ENCODE measurements around the gene SEC63. TPM values are rescaled to one million over a fixed set of nuclear protein-coding genes. Genes with fewer than 3 reads are reported as not detected.

The SEC63 gene
- total RNA-seq, 3 donors from 2014 or later (not counting 1 experiment from before 2014, with no cell fraction given) = 84.4 to 104 (median 90.4) TPM

DNA sequence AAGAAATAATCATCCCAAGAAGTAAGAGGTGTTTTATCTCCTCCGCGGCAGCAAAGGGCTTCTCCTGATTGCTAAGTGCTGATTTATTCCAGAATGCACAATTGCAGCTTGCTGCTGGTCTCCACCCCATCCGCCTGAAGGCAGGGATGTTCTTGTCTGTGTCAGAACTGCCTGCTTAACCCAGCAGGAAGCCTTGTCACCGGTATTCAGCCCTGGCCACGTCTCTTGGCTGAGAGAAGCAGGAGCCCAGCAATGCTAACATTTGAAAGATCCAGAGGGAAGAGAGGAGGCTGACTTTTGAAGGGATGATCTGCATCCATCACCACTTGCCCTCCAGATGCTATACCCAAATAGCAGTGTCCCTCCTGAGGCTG is 138.1 kb downstream of the SEC63 start:
- H3K9me3 Mint-ChIP-seq = no peaks in the 10 kb centered on the region
- H3K36me3 Mint-ChIP-seq = no peaks in the 10 kb centered on the region
- H3K27me3 ChIP-seq (ENCODE audit: control insufficient read depth, insufficient read depth, low read length) = no peaks in the 10 kb centered on the region
- TF ChIP-seq, protein P1, sequence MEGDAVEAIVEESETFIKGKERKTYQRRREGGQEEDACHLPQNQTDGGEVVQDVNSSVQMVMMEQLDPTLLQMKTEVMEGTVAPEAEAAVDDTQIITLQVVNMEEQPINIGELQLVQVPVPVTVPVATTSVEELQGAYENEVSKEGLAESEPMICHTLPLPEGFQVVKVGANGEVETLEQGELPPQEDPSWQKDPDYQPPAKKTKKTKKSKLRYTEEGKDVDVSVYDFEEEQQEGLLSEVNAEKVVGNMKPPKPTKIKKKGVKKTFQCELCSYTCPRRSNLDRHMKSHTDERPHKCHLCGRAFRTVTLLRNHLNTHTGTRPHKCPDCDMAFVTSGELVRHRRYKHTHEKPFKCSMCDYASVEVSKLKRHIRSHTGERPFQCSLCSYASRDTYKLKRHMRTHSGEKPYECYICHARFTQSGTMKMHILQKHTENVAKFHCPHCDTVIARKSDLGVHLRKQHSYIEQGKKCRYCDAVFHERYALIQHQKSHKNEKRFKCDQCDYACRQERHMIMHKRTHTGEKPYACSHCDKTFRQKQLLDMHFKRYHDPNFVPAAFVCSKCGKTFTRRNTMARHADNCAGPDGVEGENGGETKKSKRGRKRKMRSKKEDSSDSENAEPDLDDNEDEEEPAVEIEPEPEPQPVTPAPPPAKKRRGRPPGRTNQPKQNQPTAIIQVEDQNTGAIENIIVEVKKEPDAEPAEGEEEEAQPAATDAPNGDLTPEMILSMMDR (IDR thresholded peaks at IDR 0.05) = no peak
- peak overlapping the region; percentile 98 for H3K4me3 Mint-ChIP-seq
- H3K9me3 ChIP-seq (ENCODE audit: control insufficient read depth, insufficient read depth, low read length) = no peaks in the 10 kb centered on the region
- DNase-seq = peak in 1 of 2 donors; percentile 67
- peak overlapping the region; percentile 96 for H3K27ac ChIP-seq (ENCODE audit: low read length)
- no peak for ATAC-seq
- H3K4me1 ChIP-seq (ENCODE audit: control insufficient read depth, insufficient read depth, low read length) = peaks cover 48% of the 10 kb centered on the region
- intact Hi-C loops (cut with micrococcal nuclease) = loop anchor here (5.0 to 10.0 kb wide), 6 partner anchors 33 to 1723 kb away; partner anchors contain the start of genes CD164, CEP57L1, SEC63 and SESN1
- WGBS (ENCODE audit: insufficient coverage) = 46% methylated on average over 5 of the region's 5 CpGs
- peaks cover 12% of the 10 kb centered on the region for H3K36me3 ChIP-seq (ENCODE audit: control insufficient read depth, insufficient read depth, low read length)
- H3K27me3 Mint-ChIP-seq (ENCODE audit: low read depth in 2 of 2) = no peaks in the 10 kb centered on the region
- peaks cover 69 to 79% of the 10 kb centered on the region in 2 donors for H3K4me1 Mint-ChIP-seq
- H3K4me3 ChIP-seq (ENCODE audit: low read length) = peak overlapping the region; percentile 16
- peak overlapping the region; percentile 89 to 100 for H3K27ac Mint-ChIP-seq

DNA sequence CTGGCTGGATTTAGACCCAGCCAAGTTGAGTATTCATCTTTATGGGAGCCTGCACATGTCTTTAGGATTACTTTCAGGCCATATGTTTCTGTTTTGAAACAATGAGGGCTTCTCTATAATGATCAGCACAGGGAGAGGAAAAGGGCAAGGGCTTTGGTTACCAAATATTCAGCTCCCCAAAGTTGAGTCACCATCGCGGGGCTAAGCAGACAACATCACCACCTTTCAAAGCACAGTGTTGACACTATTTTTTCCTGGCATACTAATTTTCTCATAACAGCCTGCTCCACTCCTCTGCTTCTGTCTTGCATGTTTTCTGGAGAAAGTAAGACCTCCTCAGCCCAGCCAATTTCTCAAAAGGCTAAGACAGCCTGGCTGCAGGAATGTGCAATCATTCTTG is 138.8 kb downstream of the SEC63 start:
- Histone ChIP-seq H3K4me1 (ENCODE audit: control insufficient read depth, insufficient read depth, low read length) (peaks cover 43% of the 10 kb centered on the region), H3K36me3 (ENCODE audit: control insufficient read depth, insufficient read depth, low read length) (peaks cover 12% of the 10 kb centered on the region), H3K4me3 (ENCODE audit: low read length) (no peak overlapping the region), H3K9me3 (ENCODE audit: control insufficient read depth, insufficient read depth, low read length) (no peaks in the 10 kb centered on the region), H3K27me3 (ENCODE audit: control insufficient read depth, insufficient read depth, low read length) (no peaks in the 10 kb centered on the region), H3K27ac (ENCODE audit: low read length) (no peak overlapping the region)
- Mint-ChIP-seq H3K27ac (peak overlapping the region; percentile 89 to 100), H3K36me3 (no peaks in the 10 kb centered on the region), H3K4me1 (peaks cover 62 to 71% of the 10 kb centered on the region in 2 donors), H3K27me3 (ENCODE audit: low read depth in 2 of 2) (no peaks in the 10 kb centered on the region), H3K9me3 (no peaks in the 10 kb centered on the region), H3K4me3 (peak overlapping the region; percentile 98)
- WGBS (ENCODE audit: insufficient coverage) = 48% methylated on average over 2 of the region's 2 CpGs
- DNase-seq = no peak
- ATAC-seq = no peak
- TF ChIP-seq, protein P1 (IDR thresholded peaks at IDR 0.05) = no peak
- intact Hi-C loops (cut with micrococcal nuclease) = no loop called here

DNA sequence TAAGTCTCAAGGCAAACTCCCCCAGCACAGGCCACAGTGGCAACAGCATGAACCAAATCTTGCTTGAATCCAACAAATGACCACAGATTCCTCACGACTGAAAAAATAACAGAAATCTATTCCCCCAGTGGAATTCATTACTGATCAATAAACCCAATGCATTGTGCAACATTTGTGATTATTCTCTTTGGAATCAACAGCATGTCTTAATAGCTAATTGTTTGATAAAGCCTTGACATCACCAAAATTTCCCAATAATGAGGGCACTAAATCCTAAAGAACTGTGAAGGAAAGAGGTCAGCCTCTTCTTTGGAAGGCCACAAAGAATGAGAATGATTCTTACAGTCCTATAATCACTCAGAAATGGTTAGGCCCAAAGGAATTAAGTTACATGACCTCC is 139.7 kb downstream of the SEC63 start:
- TF ChIP-seq, protein P1 (IDR thresholded peaks at IDR 0.05) = no peak
- H3K4me3 Mint-ChIP-seq = no peak overlapping the region
- intact Hi-C loops (cut with micrococcal nuclease) = no loop called here
- H3K36me3 ChIP-seq (ENCODE audit: control insufficient read depth, insufficient read depth, low read length) = peaks cover 16% of the 10 kb centered on the region
- no peak overlapping the region for H3K27ac ChIP-seq (ENCODE audit: low read length)
- no peaks in the 10 kb centered on the region for H3K36me3 Mint-ChIP-seq
- 83% methylated on average over 1 of the region's 1 CpG for WGBS (ENCODE audit: insufficient coverage)
- peak overlapping the region; percentile 89 to 100 for H3K27ac Mint-ChIP-seq
- no peaks in the 10 kb centered on the region for H3K9me3 ChIP-seq (ENCODE audit: control insufficient read depth, insufficient read depth, low read length)
- H3K4me3 ChIP-seq (ENCODE audit: low read length) = no peak overlapping the region
- ATAC-seq = no peak
- peaks cover 38% of the 10 kb centered on the region for H3K4me1 ChIP-seq (ENCODE audit: control insufficient read depth, insufficient read depth, low read length)
- no peaks in the 10 kb centered on the region for H3K9me3 Mint-ChIP-seq
- peaks cover 56 to 64% of the 10 kb centered on the region in 2 donors for H3K4me1 Mint-ChIP-seq
- DNase-seq = no peak
- H3K27me3 ChIP-seq (ENCODE audit: control insufficient read depth, insufficient read depth, low read length) = no peaks in the 10 kb centered on the region
- no peaks in the 10 kb centered on the region for H3K27me3 Mint-ChIP-seq (ENCODE audit: low read depth in 2 of 2)

DNA sequence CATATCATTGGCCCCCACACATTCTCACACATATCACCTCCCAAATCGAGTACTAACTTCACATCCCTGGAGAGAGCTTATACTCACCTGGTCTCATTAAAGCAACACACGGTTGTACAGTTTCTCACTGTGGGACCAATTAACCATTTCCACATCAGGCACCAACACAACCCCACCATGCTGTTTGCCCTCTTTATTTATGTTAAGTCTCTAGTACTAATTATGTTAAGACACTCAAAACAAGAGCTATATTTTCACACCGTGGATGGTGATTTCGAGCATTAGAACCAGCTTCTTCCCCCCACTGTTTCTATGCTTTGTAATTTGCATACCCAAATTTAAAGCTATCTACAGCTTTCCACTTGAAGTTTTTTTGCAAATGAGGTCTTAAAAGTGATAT is 140.2 kb downstream of the SEC63 start:
- Histone ChIP-seq H3K27me3 (ENCODE audit: control insufficient read depth, insufficient read depth, low read length) (no peaks in the 10 kb centered on the region), H3K36me3 (ENCODE audit: control insufficient read depth, insufficient read depth, low read length) (peaks cover 16% of the 10 kb centered on the region), H3K27ac (ENCODE audit: low read length) (no peak overlapping the region), H3K9me3 (ENCODE audit: control insufficient read depth, insufficient read depth, low read length) (no peaks in the 10 kb centered on the region), H3K4me3 (ENCODE audit: low read length) (no peak overlapping the region), H3K4me1 (ENCODE audit: control insufficient read depth, insufficient read depth, low read length) (peaks cover 35% of the 10 kb centered on the region)
- H3K27me3 Mint-ChIP-seq (ENCODE audit: low read depth in 2 of 2) = no peaks in the 10 kb centered on the region
- intact Hi-C loops (cut with micrococcal nuclease) = no loop called here
- H3K36me3 Mint-ChIP-seq = no peaks in the 10 kb centered on the region
- 42% methylated on average over 4 of the region's 4 CpGs for WGBS (ENCODE audit: insufficient coverage)
- no peaks in the 10 kb centered on the region for H3K9me3 Mint-ChIP-seq
- no peak overlapping the region for H3K4me3 Mint-ChIP-seq
- ATAC-seq (no peak), DNase-seq (no peak)
- peak overlapping the region; percentile 89 to 100 for H3K27ac Mint-ChIP-seq
- H3K4me1 Mint-ChIP-seq = peaks cover 51 to 60% of the 10 kb centered on the region in 2 donors
- TF ChIP-seq, protein P1 (IDR thresholded peaks at IDR 0.05) = no peak
